ENCODE data around the gene KRTAP10-12.

Gene KRTAP10-12

DNA sequence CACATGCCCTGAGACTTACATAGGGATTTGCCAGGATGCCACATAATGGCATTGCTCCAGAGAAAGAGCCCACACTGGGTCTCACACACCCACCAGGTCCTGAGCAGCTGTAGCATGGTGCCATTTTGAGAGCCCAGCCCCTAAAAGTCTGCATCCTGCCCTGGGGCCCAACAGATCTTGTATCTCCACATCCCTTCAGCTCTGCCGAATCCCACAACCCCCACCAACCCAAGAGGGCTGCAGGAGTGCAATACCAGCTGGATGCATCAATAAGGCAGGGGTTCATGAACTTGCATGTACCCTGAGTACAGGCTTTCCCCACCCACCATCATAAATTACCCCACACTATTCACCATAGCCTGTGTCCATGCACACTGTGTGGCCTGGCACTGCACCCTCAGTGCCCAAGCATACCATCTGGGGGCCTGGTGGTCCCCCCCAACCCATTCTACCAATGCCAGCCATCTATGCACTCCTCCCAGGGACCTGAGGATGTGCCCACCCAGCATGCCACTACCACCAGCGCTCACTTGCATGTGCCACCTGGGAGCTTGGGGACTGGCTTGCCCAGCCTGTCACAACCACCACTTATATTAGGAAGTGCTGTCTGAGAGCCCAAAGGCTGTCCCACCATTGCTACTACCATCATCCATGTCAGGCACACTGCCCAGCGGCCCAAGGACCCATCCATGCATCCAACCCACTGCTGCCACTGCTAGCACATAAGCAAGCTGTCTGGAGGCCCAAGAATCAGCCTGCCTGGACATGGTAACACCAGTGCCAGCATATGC, 26.1 kb upstream of the KRTAP10-12 start:
- DNase-seq = no peak

DNA sequence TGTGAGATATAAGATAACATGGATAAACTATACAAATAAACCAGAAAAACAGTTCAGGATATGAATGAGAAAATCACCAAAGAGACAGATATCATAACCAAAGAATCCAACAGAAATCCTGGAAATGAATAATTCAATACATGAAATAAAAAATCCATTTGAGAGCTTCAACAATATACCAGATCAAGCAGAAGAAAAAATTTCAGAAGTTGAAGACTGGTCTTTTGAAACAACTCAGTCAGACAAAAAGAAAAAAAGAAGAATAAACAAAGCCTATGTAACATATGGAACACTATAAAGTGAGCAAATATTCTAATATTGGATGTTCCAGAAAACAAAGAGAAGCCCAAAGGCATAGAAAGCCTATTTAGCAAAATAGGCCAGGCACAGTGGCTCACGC, 25.1 kb upstream of the KRTAP10-12 start:
- no peak for DNase-seq

DNA sequence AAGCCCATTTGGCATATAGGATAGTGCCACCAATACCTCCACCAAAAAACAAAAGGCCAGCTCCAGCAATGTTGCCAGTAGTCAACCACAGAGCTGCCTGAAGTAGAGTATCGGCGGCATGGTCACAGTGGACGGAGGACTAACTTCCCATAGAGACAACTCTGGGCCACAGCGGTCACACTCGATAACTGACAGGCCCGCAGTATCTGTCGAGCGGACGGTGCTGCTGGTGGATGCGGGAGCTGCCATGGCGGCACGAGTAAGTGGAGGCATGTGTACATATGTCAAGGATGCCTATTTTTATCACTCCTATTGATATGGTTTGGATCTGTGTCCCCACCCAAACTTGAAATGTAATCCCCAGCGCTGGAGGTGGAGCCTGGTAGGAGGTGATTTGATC, 19.1 kb upstream of the KRTAP10-12 start:
- DNase-seq = peak in 1 of 2 donors; percentile 8

DNA sequence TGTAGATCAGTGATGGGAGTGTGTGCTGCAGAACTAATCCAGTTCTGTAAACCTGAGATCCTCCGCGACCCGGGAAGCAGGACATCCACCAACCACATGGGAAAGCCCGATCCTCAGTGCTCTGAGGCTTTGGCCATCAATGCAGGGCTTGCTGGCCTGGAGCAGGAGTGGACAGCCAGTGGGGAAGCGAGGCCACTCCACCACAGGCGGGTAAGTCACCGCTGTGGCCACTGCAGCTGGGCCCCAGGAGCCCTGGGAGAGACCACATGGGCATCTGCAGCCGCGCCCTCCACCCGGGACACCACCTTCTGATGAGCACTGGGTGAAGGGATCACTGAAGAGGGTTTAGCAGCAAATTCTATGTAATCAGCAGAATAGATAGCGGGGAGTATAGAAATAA, 15.8 kb upstream of the KRTAP10-12 start:
- DNase-seq = no peak

DNA sequence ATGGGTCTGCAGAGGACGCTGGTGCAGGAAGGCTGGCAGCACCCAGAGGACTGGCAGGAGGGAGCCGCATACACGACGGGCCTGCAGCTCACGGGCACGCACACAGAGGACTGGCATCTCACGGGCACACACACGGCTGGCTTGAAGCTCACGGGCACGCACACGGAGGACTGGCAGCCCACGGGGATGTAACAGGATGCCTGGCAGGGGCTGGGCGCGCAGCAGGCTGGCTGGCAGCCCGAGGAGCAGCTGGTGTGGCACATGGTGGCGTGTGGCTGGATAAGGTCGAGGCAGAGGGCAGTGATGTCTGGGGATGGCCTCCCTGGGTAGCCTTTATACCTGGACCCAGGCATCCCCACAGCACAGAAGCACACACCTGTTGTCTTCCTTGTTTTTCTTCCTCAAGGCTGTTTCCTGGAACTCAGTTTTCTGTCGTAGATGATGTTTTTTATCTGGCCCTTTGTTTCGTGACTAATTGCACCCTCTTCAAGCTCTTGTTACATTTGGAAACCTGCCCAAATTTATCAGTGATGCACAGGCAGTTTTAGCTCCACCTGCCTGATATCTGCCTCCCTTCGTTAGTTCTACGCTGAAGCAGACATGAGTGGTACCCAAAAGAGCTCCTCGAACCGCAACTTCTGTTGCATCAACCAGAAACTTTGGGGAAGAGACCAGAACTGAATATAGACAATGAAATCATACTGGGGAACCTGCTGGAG, 15.0 kb upstream of the KRTAP10-12 start, which contains the start of gene KRTAP12-1:
Gene KRTAP12-1, minus strand, starts transcription at position 303 of the 719 bp plus-strand sequence. Its CDS starts 40 bp downstream, at position 263.
- DNase-seq = no peak

DNA sequence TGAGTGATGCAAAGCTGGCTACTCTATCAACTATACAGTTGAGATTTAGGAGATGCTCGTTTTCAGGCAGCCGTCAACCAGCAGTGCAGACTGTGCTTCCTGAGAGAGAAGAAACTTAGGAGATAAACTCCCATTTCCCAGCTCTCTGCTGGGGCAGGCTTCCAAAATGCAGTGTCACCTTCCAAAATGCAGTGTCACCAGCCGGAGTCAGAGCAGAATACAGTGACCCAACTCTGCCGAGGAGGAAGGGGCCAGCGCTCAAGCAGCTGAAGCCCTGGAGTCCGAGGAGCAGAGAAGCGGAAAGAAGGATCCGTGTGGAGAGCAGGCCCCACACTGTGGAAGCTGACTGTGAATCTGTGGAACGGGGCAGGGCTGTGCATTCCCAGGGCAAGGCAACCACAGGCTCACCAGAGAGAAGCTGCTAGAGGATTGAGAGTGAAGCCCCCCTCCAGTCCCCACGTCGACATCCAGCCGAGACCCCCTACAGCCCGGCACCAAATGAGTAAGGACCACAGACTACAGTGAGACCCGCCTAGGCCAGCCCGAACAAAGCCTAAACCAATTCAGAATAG, 14.3 kb upstream of the KRTAP10-12 start:
- no peak for DNase-seq

DNA sequence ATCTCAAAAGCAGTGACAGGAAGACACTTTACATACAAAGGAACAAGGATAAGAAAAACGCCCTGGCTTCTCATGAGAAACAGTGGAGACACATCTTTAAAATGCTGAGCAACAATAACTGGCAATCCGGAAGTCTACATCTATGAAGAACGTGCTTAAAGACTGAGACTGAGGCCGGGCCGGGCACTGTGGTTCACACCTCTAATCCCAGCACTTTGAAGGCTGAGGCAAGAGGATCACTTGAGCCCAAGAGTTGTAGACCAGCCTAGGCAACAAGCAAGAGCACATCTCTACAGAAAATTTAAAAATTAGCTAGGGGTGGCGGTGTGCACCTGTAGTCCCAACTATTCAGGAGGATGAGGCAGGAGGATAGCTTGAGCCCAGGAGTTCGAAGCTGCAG, 12.9 kb upstream of the KRTAP10-12 start:
- DNase-seq = no peak

DNA sequence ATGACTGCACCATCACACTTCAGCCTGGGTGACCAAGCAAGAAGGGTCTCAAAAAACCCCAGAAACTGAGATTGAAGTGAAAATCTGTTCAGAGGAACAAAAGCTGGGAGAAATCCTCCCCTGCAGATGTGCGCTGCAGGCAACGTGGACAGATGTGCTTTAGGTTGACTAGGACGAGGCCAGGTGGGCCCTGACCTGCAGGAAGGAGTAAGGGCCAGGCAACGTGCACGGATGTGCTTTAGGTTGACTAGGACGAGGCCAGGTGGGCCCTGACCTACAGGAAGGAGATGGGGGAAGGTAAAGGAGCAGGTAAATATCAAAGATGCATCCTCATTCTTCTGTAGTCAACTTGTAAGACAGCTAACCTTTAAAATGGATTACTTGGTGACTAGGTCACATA, 12.5 kb upstream of the KRTAP10-12 start:
- no peak for DNase-seq

DNA sequence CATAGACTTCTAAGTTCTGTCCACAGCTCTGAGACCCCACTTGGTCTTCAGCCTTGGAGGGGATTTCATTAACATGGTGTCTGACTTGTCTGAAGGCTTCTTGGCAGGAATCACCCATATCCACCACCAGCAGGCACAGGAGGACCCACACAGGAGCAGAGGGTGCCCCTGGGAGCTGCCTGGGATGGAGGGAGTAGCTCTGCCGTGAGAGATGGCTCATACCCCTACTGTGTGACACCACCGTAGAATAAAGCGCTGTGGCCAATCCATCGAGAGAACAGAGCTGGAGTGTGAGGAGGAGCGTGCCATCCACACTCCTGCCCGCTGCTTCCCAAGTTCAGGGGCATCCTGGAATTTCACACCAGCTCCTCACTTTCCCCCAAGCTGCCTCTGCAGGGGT, 11.9 kb upstream of the KRTAP10-12 start:
- peak in 1 of 2 donors; percentile 11 for DNase-seq

DNA sequence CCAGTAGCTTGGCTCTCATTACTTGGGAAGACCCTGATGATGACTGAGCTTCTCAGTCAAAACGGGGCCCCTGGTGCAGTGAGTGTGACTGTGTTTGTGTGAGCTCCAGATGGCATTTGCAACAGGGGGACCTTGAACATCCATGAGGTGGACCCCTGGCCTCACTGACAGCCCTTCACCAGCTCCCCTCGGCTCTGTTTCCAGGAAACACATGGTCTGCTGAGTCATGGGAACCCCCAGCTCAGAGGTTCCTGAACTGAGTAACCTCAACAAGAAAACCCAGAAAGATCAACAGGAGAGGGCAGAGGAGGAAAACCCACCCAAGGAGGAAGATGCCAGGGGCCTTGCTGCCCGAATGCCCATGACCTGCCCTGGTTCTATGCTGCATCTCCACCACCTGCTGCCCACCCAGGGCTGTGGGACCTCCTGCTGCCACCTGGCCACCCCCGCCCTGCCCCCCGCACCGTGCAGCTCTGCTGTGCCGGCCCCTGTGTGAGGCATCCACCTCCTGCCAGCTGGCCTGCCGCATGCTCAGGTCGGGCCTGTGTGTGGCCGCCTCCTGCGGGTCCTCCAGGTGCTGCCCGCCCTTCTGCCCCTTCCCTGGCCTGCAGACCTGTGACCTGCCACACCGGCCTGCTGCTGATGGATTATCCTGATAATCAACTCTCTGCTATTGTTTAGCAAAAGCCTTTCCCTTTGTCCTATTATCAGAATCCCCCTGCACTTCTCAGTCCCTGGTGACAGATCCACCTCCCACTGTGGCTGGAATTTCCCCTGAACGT, 10.8 kb upstream of the KRTAP10-12 start:
- DNase-seq = peak in 1 of 2 donors; percentile 15

DNA sequence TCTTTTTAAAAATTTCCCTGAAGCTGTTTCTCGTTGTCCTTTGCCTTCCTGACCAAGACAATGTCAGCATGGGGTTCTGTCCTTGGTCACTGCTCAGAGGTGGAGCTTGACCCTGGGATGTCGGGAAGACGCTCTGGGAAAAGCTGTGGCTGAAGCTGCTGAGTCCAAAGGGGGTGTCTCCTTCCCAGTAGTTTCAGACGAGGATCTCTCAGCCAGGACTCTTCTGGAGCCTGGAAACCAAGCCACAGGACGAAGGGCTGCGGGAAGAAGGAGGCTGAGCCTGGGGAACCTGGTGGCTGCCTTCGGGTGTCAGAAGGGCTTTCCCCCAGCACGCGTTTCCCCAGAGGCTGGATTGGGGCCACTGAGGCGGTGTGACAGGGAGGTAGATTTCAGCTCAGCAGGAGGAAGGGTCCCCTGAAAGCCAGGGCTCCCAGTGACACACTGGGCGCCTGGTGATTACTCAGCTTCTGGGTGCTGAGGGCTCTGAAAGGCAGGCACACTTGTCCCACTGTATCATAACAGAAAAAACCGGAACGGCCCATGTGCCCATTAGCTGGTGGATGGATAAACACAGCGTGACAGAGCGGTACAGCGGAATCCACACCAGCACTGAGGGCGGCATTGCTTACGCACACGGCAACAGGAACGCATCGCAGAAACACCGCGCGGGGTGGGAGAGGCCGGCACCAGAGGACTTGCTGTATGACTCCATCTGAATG, 10.0 kb upstream of the KRTAP10-12 start:
- peak in 1 of 2 donors; percentile 11 for DNase-seq

DNA sequence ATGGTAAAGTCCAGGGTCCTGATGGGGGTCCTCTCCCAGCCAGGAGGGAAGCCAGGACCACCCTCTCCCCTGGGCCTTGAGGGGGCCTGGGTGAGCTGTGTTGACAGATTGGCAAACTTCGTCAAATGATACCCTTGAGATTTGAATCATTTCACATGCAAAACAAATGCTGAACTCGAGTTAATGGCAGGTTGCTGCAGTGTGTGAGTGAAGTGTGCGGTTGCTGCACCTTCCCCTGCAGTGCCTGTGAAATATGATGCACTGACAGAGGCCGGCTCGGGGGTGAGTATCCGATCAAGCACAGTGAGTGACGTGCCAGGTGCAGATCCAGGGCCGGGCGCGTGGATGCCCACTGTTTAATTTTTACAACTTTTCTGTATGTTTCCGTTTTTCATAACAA, 9.3 kb upstream of the KRTAP10-12 start:
- DNase-seq = no peak

DNA sequence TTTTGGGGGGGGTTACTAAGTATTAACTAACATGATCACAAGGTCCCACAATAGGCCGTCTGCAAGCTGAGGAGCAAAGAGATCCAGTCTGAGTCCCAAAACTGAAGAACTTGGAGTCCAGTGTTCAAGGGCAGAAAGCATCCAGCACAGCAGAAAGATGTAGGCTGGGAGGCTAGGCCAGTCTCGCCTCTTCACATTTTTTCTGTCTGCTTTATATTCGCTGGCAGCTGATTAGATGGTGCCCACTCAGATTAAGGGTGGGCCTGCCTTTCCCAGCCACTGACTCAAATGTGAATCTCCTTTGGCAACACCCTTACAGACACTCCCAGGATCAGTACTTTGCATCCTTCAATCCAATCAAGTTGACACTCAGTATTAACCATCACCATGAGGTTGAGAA, 7.2 kb upstream of the KRTAP10-12 start:
- peak in 1 of 2 donors; percentile 13 for DNase-seq

DNA sequence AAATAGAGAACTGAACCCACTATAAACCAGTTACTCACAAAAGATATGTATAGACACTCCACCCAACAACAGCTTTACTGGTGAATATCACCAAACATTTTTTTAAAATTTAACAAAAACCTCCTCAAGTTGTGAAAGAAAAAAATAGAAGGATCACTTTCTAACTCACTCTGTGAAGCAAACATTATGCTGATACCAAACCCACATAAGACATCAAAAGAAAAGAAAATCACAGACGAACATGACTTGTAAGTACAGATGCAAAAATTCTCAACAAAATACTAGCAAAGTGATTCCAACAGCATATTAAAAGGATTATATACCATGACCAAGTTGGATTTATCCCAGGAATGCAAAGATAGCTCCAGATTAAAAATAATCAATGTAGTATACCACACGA, 5.3 kb upstream of the KRTAP10-12 start:
- DNase-seq = no peak

DNA sequence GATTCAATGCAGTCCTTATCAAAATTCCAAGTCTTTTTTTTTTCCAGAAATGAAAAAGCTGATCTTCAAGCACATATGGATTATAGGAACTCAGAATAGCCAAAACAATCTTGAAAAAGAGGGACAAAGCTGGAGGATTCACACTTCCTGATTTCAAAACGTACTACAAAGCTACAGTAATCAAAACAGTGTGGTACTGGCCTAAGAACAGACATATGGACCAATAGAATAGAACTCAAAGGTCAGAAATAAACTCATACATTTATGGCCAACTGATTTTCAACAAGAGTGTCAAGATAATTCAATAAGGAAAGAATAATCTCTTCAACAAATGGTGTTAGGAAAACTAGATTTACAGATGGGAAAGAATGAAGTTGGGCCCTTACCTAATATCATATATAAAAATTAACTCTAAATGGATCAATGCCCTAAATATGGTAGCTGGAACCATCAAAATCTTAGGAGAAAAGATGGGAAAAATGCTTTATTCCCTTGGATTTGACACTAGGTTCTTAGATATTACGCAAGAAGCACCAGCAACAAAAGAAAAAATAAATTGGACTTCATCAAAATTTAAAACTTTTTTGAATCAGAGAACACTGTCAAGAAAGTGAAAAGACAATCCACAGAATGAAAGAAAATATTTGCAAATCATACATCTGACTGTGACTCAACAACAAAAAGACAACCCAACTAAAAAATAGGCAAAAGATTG, 4.0 kb upstream of the KRTAP10-12 start:
- no peak for DNase-seq

DNA sequence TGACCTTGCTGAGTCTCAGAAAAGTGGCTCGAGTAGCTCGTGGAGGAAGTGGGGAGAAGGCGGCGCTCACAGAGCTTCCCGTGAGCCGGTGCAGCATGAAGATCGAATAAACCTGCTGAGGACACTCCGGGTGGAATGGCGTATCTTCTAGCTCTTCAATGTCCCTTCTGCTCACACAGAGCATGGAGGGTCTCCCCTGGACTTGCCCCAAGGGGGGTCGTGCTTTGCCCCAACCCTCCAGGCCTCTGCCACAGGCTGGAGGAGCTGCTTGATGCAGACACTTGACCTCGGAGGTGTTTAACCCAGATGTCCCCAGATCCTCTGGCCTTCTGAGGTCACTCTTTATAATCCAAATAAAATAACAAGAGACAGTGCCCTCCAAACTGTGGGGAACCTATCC, 2.2 kb upstream of the KRTAP10-12 start:
- peak in 1 of 2 donors; percentile 16 for DNase-seq

DNA sequence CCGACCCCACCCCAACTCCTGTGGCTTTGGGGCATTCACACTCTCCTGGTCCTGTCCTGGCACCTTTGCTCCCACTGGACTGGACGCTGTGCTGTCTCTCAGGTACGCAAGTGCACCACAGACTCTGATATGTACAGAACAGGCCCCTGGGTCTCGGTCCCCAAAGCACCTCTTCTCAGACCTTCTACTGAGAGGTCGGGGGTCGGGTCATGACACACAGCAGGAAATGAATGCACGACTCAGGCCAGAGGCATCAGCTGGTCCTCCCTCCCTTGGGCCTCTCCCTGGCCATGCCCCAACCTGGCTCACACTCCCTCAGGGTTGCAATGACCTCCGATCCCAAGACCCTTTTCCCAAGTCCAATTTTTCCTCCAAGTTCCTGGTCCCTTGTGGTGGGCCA, 1.8 kb upstream of the KRTAP10-12 start:
- peak in 1 of 2 donors; percentile 9 for DNase-seq

DNA sequence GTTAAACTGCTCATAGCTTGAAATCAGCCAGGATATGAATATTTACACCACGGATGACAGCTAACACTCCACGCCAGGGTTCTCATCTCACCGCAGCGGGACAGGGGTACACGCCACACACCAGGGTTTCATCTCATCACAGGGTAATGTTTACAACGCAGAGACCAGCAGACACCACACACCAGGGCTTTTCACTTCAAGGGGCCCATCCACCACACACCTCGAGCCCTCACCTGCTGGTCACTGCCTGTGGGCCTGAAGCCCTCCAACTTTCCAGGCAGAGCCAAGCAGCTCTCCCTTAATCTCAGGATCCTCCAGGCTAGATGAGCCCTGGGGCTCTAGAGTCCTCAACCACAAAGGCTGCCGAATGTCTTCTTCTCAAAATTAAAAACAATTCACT, 1.3 kb upstream of the KRTAP10-12 start:
- peak in 1 of 2 donors; percentile 6 for DNase-seq

DNA sequence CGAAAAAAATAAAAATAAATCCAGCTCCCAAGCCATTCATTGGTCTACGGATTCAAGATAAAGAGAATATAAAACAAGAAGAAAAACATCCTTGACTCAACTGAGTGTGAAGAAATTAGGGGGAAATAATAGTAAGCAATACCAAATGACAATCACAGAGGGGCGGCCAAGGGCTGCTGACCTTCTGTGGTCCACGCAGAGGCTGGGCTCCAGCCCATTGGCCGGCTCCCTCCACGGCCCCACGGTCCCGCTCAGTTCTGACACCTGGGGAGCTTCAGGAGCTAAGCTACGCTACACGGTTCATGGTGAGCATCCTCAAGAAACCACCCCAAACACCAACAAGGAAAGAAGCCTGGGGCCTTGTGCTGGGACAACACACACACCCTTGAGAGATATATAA, 400 bp upstream of the KRTAP10-12 start:
- DNase-seq = peak in 1 of 2 donors; percentile 12

DNA sequence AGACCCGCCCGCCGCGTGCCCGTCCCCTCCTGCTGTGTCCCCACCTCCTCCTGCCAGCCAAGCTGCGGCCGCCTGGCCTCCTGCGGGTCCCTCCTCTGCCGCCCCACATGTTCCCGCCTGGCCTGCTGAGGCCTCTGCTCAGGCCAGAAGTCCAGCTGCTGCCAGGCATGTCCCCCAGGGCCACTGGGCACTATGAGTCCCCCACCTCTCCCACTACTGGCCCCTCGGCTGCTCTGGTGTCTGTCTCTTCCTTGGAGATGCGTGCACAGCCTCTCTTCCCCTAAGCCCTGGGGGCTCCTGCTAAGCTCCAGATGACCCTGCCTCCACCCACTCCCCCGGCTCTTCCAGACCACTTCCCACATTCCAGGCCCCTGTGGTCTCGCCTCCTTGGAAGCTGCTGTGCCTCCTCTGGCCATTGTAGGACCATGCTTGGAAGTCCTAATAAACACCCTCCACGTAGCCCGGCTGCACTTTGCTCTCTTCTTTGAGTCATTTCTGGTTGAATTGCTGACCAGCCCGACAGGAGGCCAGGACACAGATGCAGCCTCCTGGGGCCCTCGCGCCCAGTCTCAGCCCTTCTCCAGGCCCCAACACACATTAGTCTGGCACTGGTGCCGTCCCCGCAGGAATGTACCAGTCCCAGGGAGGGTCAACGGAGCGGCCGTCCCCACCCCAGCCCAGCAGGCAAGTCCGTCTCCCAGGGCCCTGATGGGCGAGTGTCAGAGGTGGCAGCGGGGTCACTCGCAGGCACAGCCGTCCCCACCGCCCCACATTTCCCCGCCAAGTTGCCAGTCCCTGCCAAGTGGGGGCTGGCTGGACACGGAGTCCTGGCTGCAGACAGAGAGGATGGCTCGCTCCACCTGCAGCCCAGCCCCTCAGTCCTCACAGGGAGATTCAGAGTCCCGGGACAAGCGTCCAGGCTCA, 1.1 kb downstream of the KRTAP10-12 start:
- DNase-seq = peak in 1 of 2 donors; percentile 13
